BLaER1 treated with 17β-estradiol and CSF1 and Interleukin-3, amounts not matched to agents 10 nM and 100 nM (cell line): Measurements from ENCODE around the gene VPS52.
A peak's percentile ranks its signal among the peaks of the same experiment; 100 is the strongest.

Experiments used
- H3K27ac ChIP-seq, 11 experiments: shearing (Covaris generic); formaldehyde crosslinking; 2 replicates each; pipeline ENCODE4 v1.8.1; 2022
- H3K27me3 ChIP-seq, 11 experiments: shearing (Covaris generic); formaldehyde crosslinking; 2 replicates each; pipeline ENCODE4 v1.8.1; 2022
- H3K36me3 ChIP-seq, 11 experiments: shearing (Covaris generic); formaldehyde crosslinking; 2 replicates each; pipeline ENCODE4 v1.8.1; 2022
- H3K4me1 ChIP-seq, 10 experiments: shearing (Covaris generic); formaldehyde crosslinking; 2 replicates each; pipeline ENCODE4 v1.8.1; 2022
- H3K4me2 ChIP-seq, 11 experiments: shearing (Covaris generic); formaldehyde crosslinking; 2 replicates each; pipeline ENCODE4 v1.8.1; 2022
- H3K4me3 ChIP-seq, 10 experiments: shearing (Covaris generic); formaldehyde crosslinking; 2 replicates each; pipeline ENCODE4 v1.8.1; 2022
- H3K9ac ChIP-seq, 11 experiments: shearing (Covaris generic); formaldehyde crosslinking; 2 replicates each; pipeline ENCODE4 v1.8.1; 2022
- H3K9me3 ChIP-seq, 11 experiments: shearing (Covaris generic); formaldehyde crosslinking; replicated peaks in 1 of 11; 2 replicates each; pipeline ENCODE4 v1.8.1; 2022
- H4K20me1 ChIP-seq, 11 experiments: shearing (Covaris generic); formaldehyde crosslinking; 2 replicates each; pipeline ENCODE4 v1.8.1; 2022
- Cebpa-rat ChIP-seq, 11 experiments: shearing (Covaris generic); IDR thresholded peaks; 2 replicates each; pipeline ENCODE4 v1.8.1; 2022

The VPS52 gene

DNA sequence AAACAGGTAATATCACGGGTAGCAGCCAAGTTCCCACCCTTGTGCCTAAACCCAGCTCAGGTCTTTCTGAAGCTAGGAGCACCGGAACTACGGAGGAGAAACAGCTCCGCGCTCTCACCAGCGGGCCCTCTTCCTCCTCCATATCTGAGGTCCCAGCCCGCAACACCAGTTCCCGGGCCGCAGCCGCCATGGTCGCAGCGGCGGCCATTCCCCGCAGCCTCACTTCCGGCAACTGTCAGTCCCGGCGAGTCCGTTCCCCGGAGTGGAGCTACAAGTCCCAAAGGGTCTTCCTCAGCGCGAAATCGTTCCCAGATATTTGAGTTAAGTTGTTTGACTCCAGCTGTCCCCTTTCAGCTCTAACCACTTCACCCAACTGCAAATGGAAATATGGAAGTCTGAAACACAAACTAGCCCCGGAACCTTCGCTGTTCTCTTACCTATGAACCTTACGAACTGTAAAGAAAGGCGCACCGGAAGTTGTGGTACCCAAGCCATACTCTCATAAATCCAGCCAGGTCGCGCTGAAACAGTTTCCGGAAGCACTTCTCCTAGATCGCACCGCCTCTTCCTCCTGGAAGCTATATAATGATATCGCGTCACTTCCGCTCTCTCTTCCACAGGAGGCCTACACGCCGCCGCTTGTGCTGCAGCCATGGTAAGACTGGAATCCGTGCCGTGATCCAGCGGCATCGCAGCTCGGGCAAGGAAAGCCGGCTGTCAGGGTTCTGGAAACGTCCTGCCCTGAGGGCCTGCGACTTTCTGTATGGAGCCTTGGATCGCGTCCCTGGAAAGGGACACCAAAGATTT, at the start of gene VPS52, which contains the start of gene RPS18:
Gene VPS52 (minus strand): TSS at position 409 of the 807 bp plus-strand sequence. CDS start 201 bp downstream, at position 208.
Gene RPS18 (plus strand): TSS at position 608 of the 807 bp plus-strand sequence. CDS start 45 bp downstream, at position 653.
- peaks cover 52 to 83% (median 57%) of the 10 kb centered on the region in 10 experiments for H3K4me1 ChIP-seq
- H3K36me3 ChIP-seq: peaks cover 74 to 81% (median 76%) of the 10 kb centered on the region in 11 experiments
- peaks cover 35 to 47% (median 42%) of the 10 kb centered on the region in 11 experiments; a peak in 21 of 22 replicates for H4K20me1 ChIP-seq
- H3K27me3 ChIP-seq: no peaks in the 10 kb centered on the region
- H3K9ac ChIP-seq: peak within 1 kb of the TSS; percentile 91 to 99 (median 95)
- TF ChIP-seq Cebpa-rat (IDR thresholded peaks at IDR 0.05): no peak
- no peaks in the 10 kb centered on the region for H3K9me3 ChIP-seq
- peak within 1 kb of the TSS; percentile 74 to 92 (median 88) for H3K4me3 ChIP-seq
- H3K4me2 ChIP-seq: peak within 1 kb of the TSS; percentile 95 to 99 (median 97)
- H3K27ac ChIP-seq: peak within 1 kb of the TSS; percentile 92 to 99 (median 98)

DNA sequence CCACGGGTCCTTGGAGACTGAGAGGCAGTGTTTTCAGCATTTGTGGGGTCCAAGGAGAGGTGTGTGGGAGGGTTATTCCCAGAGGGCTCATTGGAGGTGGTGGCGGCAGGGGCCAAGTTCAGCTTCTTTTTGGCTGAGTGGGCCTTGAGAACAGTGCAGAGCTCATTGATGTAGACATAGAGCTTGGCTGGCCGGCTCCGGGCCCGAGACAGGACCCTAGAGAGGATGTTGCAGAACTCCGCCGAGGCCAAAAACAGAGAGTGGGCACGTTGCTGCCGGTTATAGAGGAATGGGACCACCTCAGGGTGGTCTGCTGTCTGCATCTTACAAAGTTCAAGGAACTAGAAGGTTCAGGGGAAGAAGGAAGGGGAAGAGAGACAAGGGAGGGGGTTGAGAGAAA, 49.6 kb upstream of the VPS52 start:
- H3K9me3 ChIP-seq: no peaks in the 10 kb centered on the region
- peak overlapping the region; percentile 71 to 91 (median 86); a peak in 19 of 20 replicates for H3K4me3 ChIP-seq
- H3K27ac ChIP-seq: peak overlapping the region in 8 of 11 experiments; percentile 77 to 92 (median 89); a peak in 10 of 22 replicates
- H3K27me3 ChIP-seq: no peaks in the 10 kb centered on the region
- H3K9ac ChIP-seq: peak overlapping the region; percentile 87 to 94 (median 90)
- peaks cover 30 to 40% (median 33%) of the 10 kb centered on the region in 11 experiments for H3K36me3 ChIP-seq
- peaks cover 60 to 67% (median 64%) of the 10 kb centered on the region in 10 experiments for H3K4me1 ChIP-seq
- TF ChIP-seq Cebpa-rat (IDR thresholded peaks at IDR 0.05): no peak
- peaks cover 8 to 47% (median 35%) of the 10 kb centered on the region in 11 experiments; a peak in 20 of 22 replicates for H4K20me1 ChIP-seq
- H3K4me2 ChIP-seq: peak overlapping the region; percentile 86 to 100 (median 96)

DNA sequence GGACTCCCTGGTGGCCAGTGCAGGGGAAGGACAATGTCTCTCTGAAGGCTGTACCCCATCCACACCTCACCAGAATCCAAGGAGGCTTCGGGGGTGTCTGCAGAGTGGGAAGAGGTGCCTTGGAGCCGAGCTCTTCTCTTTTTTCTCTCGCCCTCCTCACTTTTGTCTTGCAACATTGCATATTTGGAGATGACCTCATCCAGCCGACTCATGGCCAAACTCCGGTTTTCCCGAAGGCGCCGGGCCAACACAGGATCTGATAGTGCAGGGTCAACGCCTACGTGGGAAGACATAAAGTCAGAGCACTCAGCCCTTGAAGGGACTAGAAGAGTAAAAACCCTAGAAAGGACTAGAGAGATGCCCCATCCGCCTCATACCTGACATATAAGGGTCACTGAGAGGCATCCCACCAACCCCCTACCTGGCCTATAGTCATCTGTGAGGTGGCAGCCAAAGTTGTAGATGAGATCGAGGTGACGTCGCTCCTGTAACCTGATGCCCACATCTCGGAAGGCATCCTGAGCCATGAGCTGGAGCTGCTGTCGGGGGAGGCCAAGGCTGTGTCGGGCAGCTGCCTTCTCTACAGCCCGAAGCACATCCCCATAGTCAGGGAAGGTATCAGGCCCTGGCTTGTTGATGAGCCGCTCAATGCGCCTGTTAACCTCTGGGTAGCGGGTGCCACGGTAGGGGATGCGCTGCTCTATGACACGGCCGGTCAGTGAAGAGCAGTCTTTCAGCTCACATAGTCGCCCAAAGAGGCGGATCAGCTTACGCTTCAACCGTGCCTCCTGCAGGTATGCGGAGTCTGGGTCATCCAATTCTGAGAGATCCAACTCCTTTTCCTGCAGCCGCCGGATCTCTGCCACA, 48.9 kb upstream of the VPS52 start:
- Histone ChIP-seq H3K4me1 (peaks cover 67 to 73% (median 70%) of the 10 kb centered on the region in 10 experiments), H3K4me3 (peak overlapping the region in 9 of 10 experiments; percentile 77 to 91 (median 87); a peak in 15 of 20 replicates)
- no peak for TF ChIP-seq Cebpa-rat (IDR thresholded peaks at IDR 0.05)

GRCh38 chr6:33319939-33320314, 48.3 kb upstream of the VPS52 start:
- Histone ChIP-seq H3K9me3 (no peaks in the 10 kb centered on the region), H3K27ac (peak overlapping the region in 1 of 11 experiments; percentile 25; a peak in 2 of 22 replicates), H3K27me3 (no peaks in the 10 kb centered on the region), H3K4me3 (peak overlapping the region in 7 of 10 experiments; percentile 65 to 91 (median 77); a peak in 6 of 20 replicates), H3K36me3 (peaks cover 30 to 44% (median 34%) of the 10 kb centered on the region in 11 experiments), H3K4me2 (peak overlapping the region; percentile 86 to 100 (median 96)), H3K9ac (peak overlapping the region; percentile 64 to 94 (median 90); a peak in 18 of 22 replicates), H3K4me1 (peaks cover 73 to 80% (median 76%) of the 10 kb centered on the region in 10 experiments), H4K20me1 (peaks cover 8 to 51% (median 35%) of the 10 kb centered on the region in 11 experiments; a peak in 20 of 22 replicates)
- no peak for TF ChIP-seq Cebpa-rat (IDR thresholded peaks at IDR 0.05)

More for the DNA sequence above, 48.9 kb upstream of the VPS52 start:
- H3K36me3 ChIP-seq: peaks cover 30 to 43% (median 34%) of the 10 kb centered on the region in 11 experiments
- no peaks in the 10 kb centered on the region for H3K9me3 ChIP-seq
- H4K20me1 ChIP-seq: peaks cover 8 to 51% (median 35%) of the 10 kb centered on the region in 11 experiments; a peak in 20 of 22 replicates
- H3K4me2 ChIP-seq: peak overlapping the region; percentile 86 to 100 (median 96)
- peak overlapping the region in 3 of 11 experiments; percentile 80 to 91 (median 83); a peak in 3 of 22 replicates for H3K27ac ChIP-seq
- no peaks in the 10 kb centered on the region for H3K27me3 ChIP-seq
- H3K9ac ChIP-seq: peak overlapping the region; percentile 64 to 94 (median 90); a peak in 19 of 22 replicates

GRCh38 chr6:33318426-33319073, 46.9 kb upstream of the VPS52 start:
- peaks cover 67 to 75% (median 72%) of the 10 kb centered on the region in 10 experiments for H3K4me1 ChIP-seq
- H3K27me3 ChIP-seq: no peaks in the 10 kb centered on the region
- H3K9ac ChIP-seq: peak overlapping the region; percentile 64 to 94 (median 90)
- no peaks in the 10 kb centered on the region for H3K9me3 ChIP-seq
- TF ChIP-seq Cebpa-rat (IDR thresholded peaks at IDR 0.05): no peak
- peaks cover 30 to 44% (median 34%) of the 10 kb centered on the region in 11 experiments for H3K36me3 ChIP-seq
- H3K4me3 ChIP-seq: peak overlapping the region; percentile 55 to 86 (median 66)
- H3K27ac ChIP-seq: peak overlapping the region in 10 of 11 experiments; percentile 6 to 71 (median 65); a peak in 14 of 22 replicates
- H4K20me1 ChIP-seq: peaks cover 8 to 51% (median 35%) of the 10 kb centered on the region in 11 experiments; a peak in 20 of 22 replicates
- H3K4me2 ChIP-seq: peak overlapping the region; percentile 86 to 100 (median 96)

DNA sequence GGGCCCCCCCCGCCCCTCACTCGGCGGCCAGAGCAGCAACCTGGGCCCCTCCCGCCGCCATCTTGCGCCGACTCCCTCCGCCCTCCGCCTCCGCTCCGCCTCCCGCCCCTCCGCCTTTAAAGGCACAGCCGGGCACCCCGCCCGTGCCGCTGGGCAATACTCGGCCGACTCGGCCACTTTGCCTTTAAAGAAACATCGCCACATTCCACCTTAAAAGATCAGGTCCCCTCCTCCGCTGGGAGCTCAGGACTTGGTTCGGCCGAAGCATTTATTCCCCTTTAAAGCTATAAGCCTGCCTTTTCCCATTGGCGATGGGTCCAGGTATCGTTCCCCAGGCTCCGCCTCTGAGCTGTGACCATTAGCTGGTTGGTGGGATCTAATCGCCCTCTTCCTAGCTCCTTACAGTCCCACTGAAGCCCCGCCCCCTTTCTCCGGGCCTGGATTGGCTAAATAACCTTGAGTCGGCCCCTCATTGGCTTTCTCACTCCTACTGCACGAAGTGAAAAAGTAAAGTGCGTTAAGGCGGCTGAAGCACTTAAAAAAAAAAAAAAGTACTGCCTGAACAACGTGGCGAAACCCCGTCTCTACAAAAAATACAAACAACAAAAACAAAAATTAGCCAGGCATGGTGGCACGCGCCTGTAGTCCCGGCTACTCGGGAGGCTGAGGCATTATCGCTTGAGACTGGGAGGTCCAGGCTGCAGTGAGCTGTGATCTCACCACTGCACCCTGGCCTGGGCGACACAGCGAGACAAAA, 46.2 kb upstream of the VPS52 start, which contains the start of gene ZBTB22:
Gene ZBTB22 (minus strand): TSS at position 76 of the 757 bp plus-strand sequence. CDS start 828 bp downstream, outside the sequence.
- H3K9ac ChIP-seq: peak within 1 kb of the TSS; percentile 64 to 94 (median 90)
- H3K36me3 ChIP-seq: peaks cover 30 to 44% (median 34%) of the 10 kb centered on the region in 11 experiments
- H3K4me2 ChIP-seq: peak within 1 kb of the TSS; percentile 93 to 100 (median 99)
- H4K20me1 ChIP-seq: peaks cover 8 to 54% (median 38%) of the 10 kb centered on the region in 11 experiments; a peak in 20 of 22 replicates
- no peaks in the 10 kb centered on the region for H3K9me3 ChIP-seq
- peaks cover 67 to 72% (median 70%) of the 10 kb centered on the region in 10 experiments for H3K4me1 ChIP-seq
- H3K27me3 ChIP-seq: no peaks in the 10 kb centered on the region
- peak within 1 kb of the TSS; percentile 55 to 86 (median 66) for H3K4me3 ChIP-seq
- no peak for TF ChIP-seq Cebpa-rat (IDR thresholded peaks at IDR 0.05)
- peak within 1 kb of the TSS in 10 of 11 experiments; percentile 38 to 71 (median 67); a peak in 20 of 22 replicates for H3K27ac ChIP-seq

- peaks cover 11 to 59% (median 43%) of the 10 kb centered on the region in 11 experiments; a peak in 21 of 22 replicates for H4K20me1 ChIP-seq
- H3K9ac ChIP-seq: peak overlapping the region in 6 of 11 experiments; percentile 32 to 93 (median 89); a peak in 8 of 22 replicates
- TF ChIP-seq Cebpa-rat (IDR thresholded peaks at IDR 0.05): no peak
- H3K27ac ChIP-seq: peak overlapping the region in 3 of 11 experiments; percentile 68 to 71 (median 70); a peak in 7 of 22 replicates
- H3K4me2 ChIP-seq: peak overlapping the region; percentile 52 to 100 (median 96); a peak in 17 of 22 replicates
- H3K4me3 ChIP-seq: peak overlapping the region; percentile 44 to 86 (median 66)
- no peaks in the 10 kb centered on the region for H3K27me3 ChIP-seq
- H3K9me3 ChIP-seq: no peaks in the 10 kb centered on the region
- peaks cover 67 to 75% (median 73%) of the 10 kb centered on the region in 10 experiments for H3K4me1 ChIP-seq
- peaks cover 30 to 44% (median 34%) of the 10 kb centered on the region in 11 experiments for H3K36me3 ChIP-seq
These were observed 45.7 kb upstream of the VPS52 start for GRCh38 chr6:33317419-33317668.
